ENCODE results near the gene ACADL. TPM values are rescaled to one million over a fixed set of nuclear protein-coding genes. Genes with fewer than 3 reads are reported as not detected.
A peak's percentile ranks its signal among the peaks of the same experiment; 100 is the strongest.

Gene ACADL
- total RNA-seq, 4 donors from 2014 or later: 45.3 to 167 (median 101) TPM

DNA sequence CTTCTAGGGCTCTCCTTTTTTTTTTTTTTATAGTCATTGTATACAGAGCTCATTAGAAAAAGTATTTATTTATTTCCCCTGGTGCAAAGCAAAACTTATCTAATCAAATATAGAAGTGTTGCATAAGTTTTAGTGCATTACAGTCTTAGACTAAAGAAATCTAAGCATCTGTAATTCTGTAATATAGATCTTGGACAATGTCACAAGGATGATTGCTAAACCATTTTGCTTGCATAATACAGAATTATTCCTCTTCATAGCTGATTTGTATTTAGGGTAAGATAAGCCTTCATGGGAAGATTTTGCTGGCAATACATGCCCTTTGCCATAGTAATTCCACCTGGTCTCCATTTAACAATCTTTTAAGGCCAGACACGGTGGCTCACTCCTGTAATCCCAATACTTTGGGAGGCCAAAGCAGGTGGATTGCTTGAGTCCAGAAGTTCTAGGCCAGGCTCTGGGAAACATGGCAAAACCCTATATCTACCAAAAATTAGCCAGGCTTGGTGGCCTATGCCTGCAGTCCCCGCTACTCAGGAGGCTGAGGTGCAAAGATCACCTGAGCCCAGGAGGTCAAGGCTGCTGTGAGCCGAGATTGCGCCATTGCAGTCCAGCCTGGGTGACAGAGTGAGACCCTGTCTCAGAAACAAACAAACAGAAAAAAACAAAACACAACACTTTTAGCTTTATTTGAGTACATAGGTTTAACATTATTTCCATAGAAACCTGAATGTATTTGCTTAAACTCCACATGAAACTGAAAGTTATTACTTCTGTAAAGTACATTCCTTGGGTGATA, 2.2 kb upstream of the ACADL start:
- H3K36me3 ChIP-seq: no peaks in the 10 kb centered on the region
- 90 to 91% methylated on average over 4 of the region's 4 CpGs for WGBS, 2 donors
- H3K4me3 ChIP-seq: no peak overlapping the region
- H3K4me1 ChIP-seq: peaks cover 0 to 31% (median 4%) of the 10 kb centered on the region in 4 donors
- peaks cover 0 to 10% of the 10 kb centered on the region in 2 donors for H3K27me3 ChIP-seq
- no peaks in the 10 kb centered on the region for H3K9me3 ChIP-seq
- no peak for DNase-seq (ENCODE audit: low spot score in 2 of 2)
- no peak overlapping the region for H3K27ac ChIP-seq
- TF ChIP-seq EP300 (IDR thresholded peaks at IDR 0.05) (no peak), POLR2A (IDR thresholded peaks at IDR 0.05) (no peak)
- TF ChIP-seq, protein P1, sequence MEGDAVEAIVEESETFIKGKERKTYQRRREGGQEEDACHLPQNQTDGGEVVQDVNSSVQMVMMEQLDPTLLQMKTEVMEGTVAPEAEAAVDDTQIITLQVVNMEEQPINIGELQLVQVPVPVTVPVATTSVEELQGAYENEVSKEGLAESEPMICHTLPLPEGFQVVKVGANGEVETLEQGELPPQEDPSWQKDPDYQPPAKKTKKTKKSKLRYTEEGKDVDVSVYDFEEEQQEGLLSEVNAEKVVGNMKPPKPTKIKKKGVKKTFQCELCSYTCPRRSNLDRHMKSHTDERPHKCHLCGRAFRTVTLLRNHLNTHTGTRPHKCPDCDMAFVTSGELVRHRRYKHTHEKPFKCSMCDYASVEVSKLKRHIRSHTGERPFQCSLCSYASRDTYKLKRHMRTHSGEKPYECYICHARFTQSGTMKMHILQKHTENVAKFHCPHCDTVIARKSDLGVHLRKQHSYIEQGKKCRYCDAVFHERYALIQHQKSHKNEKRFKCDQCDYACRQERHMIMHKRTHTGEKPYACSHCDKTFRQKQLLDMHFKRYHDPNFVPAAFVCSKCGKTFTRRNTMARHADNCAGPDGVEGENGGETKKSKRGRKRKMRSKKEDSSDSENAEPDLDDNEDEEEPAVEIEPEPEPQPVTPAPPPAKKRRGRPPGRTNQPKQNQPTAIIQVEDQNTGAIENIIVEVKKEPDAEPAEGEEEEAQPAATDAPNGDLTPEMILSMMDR (IDR thresholded peaks at IDR 0.05): no peak

DNA sequence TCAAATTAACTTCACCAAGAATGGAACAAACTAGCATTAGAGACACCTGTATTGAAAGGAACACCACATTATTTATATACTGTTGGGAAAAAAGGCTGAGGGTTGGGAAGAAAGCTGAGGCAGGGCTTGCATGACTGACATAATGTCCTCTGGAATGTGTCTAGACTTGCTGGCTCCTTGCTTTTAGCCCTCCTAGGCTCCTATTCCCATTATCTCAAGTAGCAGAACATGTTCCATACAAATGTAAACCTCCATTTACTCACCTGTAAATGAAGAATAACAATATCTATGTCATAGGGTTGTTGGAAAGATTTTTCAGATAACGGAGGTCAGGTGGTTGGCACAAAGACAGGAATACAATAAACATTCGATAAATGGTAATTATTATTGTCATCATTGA, 976 bp upstream of the ACADL start:
- peaks cover 0 to 10% of the 10 kb centered on the region in 2 donors for H3K27me3 ChIP-seq
- TF ChIP-seq POLR2A (IDR thresholded peaks at IDR 0.05) (no peak), EP300 (IDR thresholded peaks at IDR 0.05) (no peak)
- TF ChIP-seq, protein P1 (IDR thresholded peaks at IDR 0.05): no peak
- peaks cover 0 to 36% (median 4%) of the 10 kb centered on the region in 4 donors for H3K4me1 ChIP-seq
- H3K4me3 ChIP-seq: no peak overlapping the region
- H3K27ac ChIP-seq: peak overlapping the region in 2 of 4 donors; percentile 86 to 91
- no peak for DNase-seq (ENCODE audit: low spot score in 2 of 2)
- H3K36me3 ChIP-seq: no peaks in the 10 kb centered on the region
- H3K9me3 ChIP-seq: no peaks in the 10 kb centered on the region
- 87 to 92% methylated on average over 2 of the region's 2 CpGs for WGBS, 2 donors

GRCh38 chr2:210224591-210224940, 681 bp downstream of the ACADL start:
- peak in 1 of 2 donors; percentile 22 for DNase-seq (ENCODE audit: low spot score in 2 of 2)
- H3K4me1 ChIP-seq: peaks cover 0 to 30% (median 0%) of the 10 kb centered on the region in 4 donors
- H3K27me3 ChIP-seq: peaks cover 0 to 10% of the 10 kb centered on the region in 2 donors
- TF ChIP-seq, protein P1 (IDR thresholded peaks at IDR 0.05): no peak
- TF ChIP-seq EP300 (IDR thresholded peaks at IDR 0.05) (no peak), POLR2A (IDR thresholded peaks at IDR 0.05) (no peak)
- H3K27ac ChIP-seq: peak overlapping the region; percentile 78 to 91 (median 84)
- no peaks in the 10 kb centered on the region for H3K9me3 ChIP-seq
- WGBS, 2 donors: 10 to 40% methylated on average over 1 to 20 of the region's 24 CpGs
- peak overlapping the region; percentile 51 to 65 (median 62) for H3K4me3 ChIP-seq
- peaks cover 0 to 10% (median 0%) of the 10 kb centered on the region in 3 donors for H3K36me3 ChIP-seq

GRCh38 chr2:210215120-210215519, 10.1 kb downstream of the ACADL start:
- no peak for TF ChIP-seq EP300 (IDR thresholded peaks at IDR 0.05)
- TF ChIP-seq POLR2A (IDR thresholded peaks at IDR 0.05): no peak
- TF ChIP-seq, protein P1 (IDR thresholded peaks at IDR 0.05): no peak
- Histone ChIP-seq H3K27ac (no peak overlapping the region), H3K36me3 (peaks cover 0 to 22% (median 0%) of the 10 kb centered on the region in 3 donors), H3K4me3 (no peak overlapping the region), H3K27me3 (no peaks in the 10 kb centered on the region), H3K9me3 (no peaks in the 10 kb centered on the region), H3K4me1 (no peaks in the 10 kb centered on the region)
- WGBS, 2 donors: 25 to 41% methylated on average over 1 of the region's 1 CpG
- DNase-seq (ENCODE audit: low spot score in 2 of 2): no peak

GRCh38 chr2:210210185-210210584, 15.1 kb downstream of the ACADL start:
- WGBS, 2 donors: 91 to 97% methylated on average over 1 of the region's 1 CpG
- Histone ChIP-seq H3K27ac (no peak overlapping the region), H3K4me1 (no peaks in the 10 kb centered on the region), H3K27me3 (no peaks in the 10 kb centered on the region), H3K36me3 (peaks cover 0 to 31% (median 0%) of the 10 kb centered on the region in 3 donors), H3K9me3 (no peaks in the 10 kb centered on the region), H3K4me3 (no peak overlapping the region)
- no peak for TF ChIP-seq EP300 (IDR thresholded peaks at IDR 0.05)
- no peak for TF ChIP-seq POLR2A (IDR thresholded peaks at IDR 0.05)
- TF ChIP-seq, protein P1 (IDR thresholded peaks at IDR 0.05): no peak
- no peak for DNase-seq (ENCODE audit: low spot score in 2 of 2)
